Placental pericyte (primary cell): ENCODE measurements around the gene GOLGA6L6. TPM values are rescaled to one million over a fixed set of nuclear protein-coding genes. Genes with fewer than 3 reads are reported as not detected.

Experiments used
- small RNA-seq: library from RNA; depleted of rRNA; stranded (forward); fragments of <200 nt; gene quantifications from one replicate; pipeline ENCODE3, GENCODE V24; 2012; ENCODE audit warnings: low replicate concordance
- total RNA-seq: library from RNA; depleted of rRNA; stranded (reverse); fragments of >200 nt; gene quantifications from 2 replicates; pipeline ENCODE4 v1.2.3, GENCODE V29; 2012

GOLGA6L6 gene, protein sequence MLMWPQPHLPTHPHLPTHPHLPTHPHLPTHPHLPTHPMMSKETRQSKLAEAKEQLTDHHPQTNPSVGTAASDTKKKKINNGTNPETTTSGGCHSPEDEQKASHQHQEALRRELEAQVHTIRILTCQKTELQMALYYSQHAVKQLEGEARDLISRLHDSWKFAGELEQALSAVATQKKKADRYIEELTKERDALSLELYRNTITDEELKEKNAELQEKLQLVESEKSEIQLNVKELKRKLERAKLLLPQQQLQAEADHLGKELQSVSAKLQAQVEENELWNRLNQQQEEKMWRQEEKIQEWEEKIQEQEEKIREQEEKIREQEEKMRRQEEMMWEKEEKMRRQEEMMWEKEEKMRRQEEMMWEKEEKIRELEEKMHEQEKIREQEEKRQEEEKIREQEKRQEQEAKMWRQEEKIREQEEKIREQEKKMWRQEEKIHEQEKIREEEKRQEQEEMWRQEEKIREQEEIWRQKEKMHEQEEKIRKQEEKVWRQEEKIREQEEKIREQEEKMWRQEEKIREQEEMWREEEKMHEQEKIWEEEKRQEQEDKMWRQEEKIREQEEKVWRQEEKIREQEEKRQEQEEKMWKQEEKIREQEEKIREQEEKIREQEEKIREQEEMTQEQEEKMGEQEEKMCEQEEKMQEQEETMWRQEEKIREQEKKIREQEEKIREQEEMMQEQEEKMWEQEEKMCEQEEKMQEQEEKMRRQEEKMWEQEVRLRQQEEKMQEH
- not detected in 2 replicates for total RNA-seq

DNA sequence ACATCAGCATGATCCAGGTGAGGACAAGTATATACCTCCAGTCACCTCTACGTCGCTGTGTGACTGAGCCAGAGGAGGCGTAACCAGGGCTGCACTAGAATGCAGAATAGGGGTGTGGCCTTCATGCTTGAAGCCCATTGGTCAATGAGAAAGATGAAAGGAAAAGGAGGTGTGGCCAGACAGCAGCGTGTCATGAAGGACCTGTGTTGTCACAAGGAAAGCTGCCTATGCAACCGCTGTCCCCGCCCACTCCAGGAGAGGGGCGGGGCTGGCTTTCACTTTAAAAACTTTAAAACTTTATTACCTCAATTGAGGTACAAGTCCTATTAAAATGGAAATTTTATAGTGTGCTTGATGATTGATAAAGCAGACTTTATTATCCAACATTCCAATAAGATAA, at the start of gene GOLGA6L6:
TSS of gene GOLGA6L6 (minus strand) at position 101 of the 400 bp plus-strand sequence. CDS start at position 10, 91 bp downstream.

Small RNAs within 50 kb of the gene (small RNA-seq; reads per million reads assigned to genes)
- gene RN7SL759P, result not detected
